ENCODE results near the gene TRIP13.

DNA sequence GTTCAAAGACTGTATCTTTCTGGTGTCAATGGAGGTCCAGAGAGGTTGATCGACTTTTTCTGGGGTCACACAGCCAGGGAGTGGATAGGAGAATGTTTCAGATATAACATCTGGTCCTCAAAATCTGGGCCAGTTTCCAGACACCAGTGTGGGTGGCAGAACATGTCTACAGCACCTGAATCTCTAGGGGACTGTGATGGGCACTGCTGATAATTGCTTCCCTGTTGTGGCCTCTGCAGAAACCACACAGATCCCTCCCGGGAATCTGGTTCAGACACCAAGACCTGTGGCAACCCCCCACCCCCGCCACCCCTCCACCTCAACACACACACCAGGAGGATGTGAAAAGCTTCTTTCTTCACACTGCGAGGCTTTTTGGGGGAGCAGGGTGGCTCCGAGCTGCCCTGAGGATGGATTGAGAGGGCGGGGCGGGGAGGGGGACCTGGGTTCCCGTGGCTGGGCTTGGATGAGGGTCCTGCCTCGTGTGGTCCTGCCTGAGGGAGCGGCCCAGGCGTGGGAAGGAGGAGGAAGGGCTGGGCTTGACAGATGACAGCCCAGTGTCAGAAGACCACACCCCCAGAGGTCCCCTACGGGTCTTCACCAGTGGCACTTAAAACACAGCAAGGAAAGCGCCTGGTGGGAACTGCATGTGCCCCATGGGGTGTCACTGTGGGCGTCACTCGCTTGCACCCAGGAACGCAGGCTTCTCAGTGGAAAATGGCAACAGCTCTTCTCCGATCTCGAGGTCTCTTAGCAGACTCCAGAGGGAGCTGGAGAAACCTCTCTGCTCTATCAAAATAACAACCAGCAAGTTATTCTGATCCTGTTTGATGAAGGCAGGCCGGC lies 55.2 kb downstream of the TRIP13 start:
- no peak for TF ChIP-seq SUZ12 (IDR thresholded peaks at IDR 0.05; ENCODE audit: extremely low read depth, insufficient read depth, insufficient read length)
- no peak for TF ChIP-seq YY1 (IDR thresholded peaks at IDR 0.05; ENCODE audit: insufficient read depth, insufficient read length)

Data from NT2/D1 (cell line).